Progenitor cell of endocrine pancreas (in vitro differentiated cells): Measurements from ENCODE around the gene MBD4. TPM values are rescaled to one million over a fixed set of nuclear protein-coding genes. Genes with fewer than 3 reads are reported as not detected.
"Not testable (repeated sequence)": the region's sequence is repeated elsewhere in the genome, so short reads cannot be mapped to it uniquely, and the experiment has no call there.

ENCODE experiments used
- DNase-seq: peaks from one replicate; pipeline ENCODE4 v3.0.0; 2021; ENCODE audit warnings: low spot score; ENCODE audit not compliant: unreplicated experiment
- H3K27ac Mint-ChIP-seq: 2 replicates; pipeline ENCODE4 v1.8.0; 2021; ENCODE audit warnings: mild to moderate bottlenecking, moderate library complexity, mixed read lengths
- H3K27me3 Mint-ChIP-seq: 2 replicates; pipeline ENCODE4 v1.8.0; 2021; ENCODE audit warnings: mixed read lengths
- H3K36me3 Mint-ChIP-seq: 2 replicates; pipeline ENCODE4 v1.8.0; 2022; ENCODE audit warnings: mixed read lengths; ENCODE audit not compliant: insufficient read depth
- H3K4me1 Mint-ChIP-seq: 2 replicates; pipeline ENCODE4 v1.8.0; 2021; ENCODE audit warnings: low read depth, mixed read lengths
- H3K4me3 Mint-ChIP-seq: 2 replicates; pipeline ENCODE4 v1.8.0; 2021; ENCODE audit warnings: low read depth, mild to moderate bottlenecking, moderate library complexity, mixed read lengths
- H3K9me3 Mint-ChIP-seq: 2 replicates; pipeline ENCODE4 v1.8.0; 2021; ENCODE audit warnings: low read depth, mixed read lengths
- CTCF ChIP-seq: fragments of 200-600 bp; sonication (generic); IDR thresholded peaks from one replicate; pipeline ENCODE4 v1.5.0; 2021; ENCODE audit warnings: antibody characterized with exemption, mild to moderate bottlenecking; ENCODE audit not compliant: unreplicated experiment
- total RNA-seq: library from RNA; stranded (reverse); gene quantifications from 2 replicates; pipeline ENCODE4 v1.2.1, GENCODE V29; 2021

Gene MBD4
- total RNA-seq, 1 donor from 2014 or later, result 32.5 TPM

GRCh38 chr3:129415830-129416229, 23.9 kb downstream of the MBD4 start:
- Mint-ChIP-seq H3K4me3 (no peak overlapping the region), H3K4me1 (no peaks in the 10 kb centered on the region), H3K27me3 (no peaks in the 10 kb centered on the region), H3K27ac (no peak overlapping the region), H3K9me3 (no peaks in the 10 kb centered on the region), H3K36me3 (no peaks in the 10 kb centered on the region)
- no peak for DNase-seq
- TF ChIP-seq CTCF, result no peak

GRCh38 chr3:129415378-129415777, 24.4 kb downstream of the MBD4 start:
- no peak for TF ChIP-seq CTCF
- no peaks in the 10 kb centered on the region for H3K9me3 Mint-ChIP-seq
- DNase-seq, result no peak
- no peaks in the 10 kb centered on the region for H3K4me1 Mint-ChIP-seq
- H3K27ac Mint-ChIP-seq, result no peak overlapping the region
- no peak overlapping the region for H3K4me3 Mint-ChIP-seq
- peaks cover 1% of the 10 kb centered on the region for H3K36me3 Mint-ChIP-seq
- H3K27me3 Mint-ChIP-seq, result no peaks in the 10 kb centered on the region

- no peak for TF ChIP-seq CTCF
- Mint-ChIP-seq H3K27ac (no peak overlapping the region), H3K27me3 (no peaks in the 10 kb centered on the region), H3K36me3 (peaks cover 1% of the 10 kb centered on the region), H3K9me3 (no peaks in the 10 kb centered on the region), H3K4me3 (no peak overlapping the region), H3K4me1 (no peaks in the 10 kb centered on the region)
- DNase-seq, result no peak
Measured at GRCh38 chr3:129413687-129414506, 25.9 kb downstream of the MBD4 start.

- DNase-seq, H3K36me3 Mint-ChIP-seq, H3K27ac Mint-ChIP-seq, H3K27me3 Mint-ChIP-seq, H3K4me3 Mint-ChIP-seq, H3K4me1 Mint-ChIP-seq, H3K9me3 Mint-ChIP-seq: not testable (repeated sequence)
Measured at GRCh38 chr3:129413238-129413637, 26.5 kb downstream of the MBD4 start.

- H3K9me3 Mint-ChIP-seq, result no peaks in the 10 kb centered on the region
Measured at GRCh38 chr3:129412542-129413198, 27.1 kb downstream of the MBD4 start.

More at GRCh38 chr3:129412542-129413198, 27.1 kb downstream of the MBD4 start:
- Mint-ChIP-seq H3K27ac (no peak overlapping the region), H3K36me3 (peaks cover 3% of the 10 kb centered on the region), H3K27me3 (no peaks in the 10 kb centered on the region), H3K4me1 (no peaks in the 10 kb centered on the region), H3K4me3 (no peak overlapping the region)
- DNase-seq, result no peak
- TF ChIP-seq CTCF, result no peak
